Fibroblast of villous mesenchyme (primary cell): Measurements from ENCODE around the gene KIF18B. TPM values are rescaled to one million over a fixed set of nuclear protein-coding genes. Genes with fewer than 3 reads are reported as not detected.

Source experiments
- DNase-seq: peaks from one replicate; pipeline ENCODE4 v3.0.0-alpha.2; 2010; ENCODE audit warnings: low read depth
- H3K4me3 ChIP-seq: 2 replicates; pipeline ENCODE4 v1.5.1; 2011; ENCODE audit warnings: low read depth, mild to moderate bottlenecking, low read length
- total RNA-seq: library from RNA; depleted of rRNA; stranded (reverse); fragments of >200 nt; gene quantifications from 2 replicates; pipeline ENCODE4 v1.2.3, GENCODE V29; 2012
- TF ChIP-seq, protein P1 (sequence below): IDR thresholded peaks from 2 replicates; pipeline ENCODE4 v1.5.1; 2012; ENCODE audit warnings: low read depth, mild to moderate bottlenecking, low read length; ENCODE audit not compliant: insufficient read depth

Gene KIF18B
- total RNA-seq, 1 donor = 5.2 TPM

DNA sequence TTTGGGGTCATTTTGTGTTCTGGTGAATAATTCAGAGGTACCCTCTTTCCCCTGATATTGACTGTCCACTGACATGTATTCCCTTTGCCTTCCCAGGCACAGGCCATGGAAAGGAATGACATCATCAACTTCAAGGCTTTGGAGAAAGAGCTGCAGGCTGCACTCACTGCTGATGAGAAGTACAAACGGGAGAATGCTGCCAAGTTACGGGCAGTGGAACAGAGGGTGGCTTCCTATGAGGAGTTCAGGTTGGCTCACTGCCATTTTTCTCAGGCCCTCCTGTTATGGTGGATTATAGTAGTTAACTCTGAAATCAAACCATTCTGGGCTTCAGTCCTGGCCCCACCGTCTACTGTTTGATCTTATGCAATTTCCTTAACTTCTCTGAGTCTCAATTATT lies 46.7 kb downstream of the KIF18B start:
- DNase-seq = peak; percentile 63
- TF ChIP-seq, protein P1, sequence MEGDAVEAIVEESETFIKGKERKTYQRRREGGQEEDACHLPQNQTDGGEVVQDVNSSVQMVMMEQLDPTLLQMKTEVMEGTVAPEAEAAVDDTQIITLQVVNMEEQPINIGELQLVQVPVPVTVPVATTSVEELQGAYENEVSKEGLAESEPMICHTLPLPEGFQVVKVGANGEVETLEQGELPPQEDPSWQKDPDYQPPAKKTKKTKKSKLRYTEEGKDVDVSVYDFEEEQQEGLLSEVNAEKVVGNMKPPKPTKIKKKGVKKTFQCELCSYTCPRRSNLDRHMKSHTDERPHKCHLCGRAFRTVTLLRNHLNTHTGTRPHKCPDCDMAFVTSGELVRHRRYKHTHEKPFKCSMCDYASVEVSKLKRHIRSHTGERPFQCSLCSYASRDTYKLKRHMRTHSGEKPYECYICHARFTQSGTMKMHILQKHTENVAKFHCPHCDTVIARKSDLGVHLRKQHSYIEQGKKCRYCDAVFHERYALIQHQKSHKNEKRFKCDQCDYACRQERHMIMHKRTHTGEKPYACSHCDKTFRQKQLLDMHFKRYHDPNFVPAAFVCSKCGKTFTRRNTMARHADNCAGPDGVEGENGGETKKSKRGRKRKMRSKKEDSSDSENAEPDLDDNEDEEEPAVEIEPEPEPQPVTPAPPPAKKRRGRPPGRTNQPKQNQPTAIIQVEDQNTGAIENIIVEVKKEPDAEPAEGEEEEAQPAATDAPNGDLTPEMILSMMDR = no peak
- H3K4me3 ChIP-seq = no peak overlapping the region

DNA sequence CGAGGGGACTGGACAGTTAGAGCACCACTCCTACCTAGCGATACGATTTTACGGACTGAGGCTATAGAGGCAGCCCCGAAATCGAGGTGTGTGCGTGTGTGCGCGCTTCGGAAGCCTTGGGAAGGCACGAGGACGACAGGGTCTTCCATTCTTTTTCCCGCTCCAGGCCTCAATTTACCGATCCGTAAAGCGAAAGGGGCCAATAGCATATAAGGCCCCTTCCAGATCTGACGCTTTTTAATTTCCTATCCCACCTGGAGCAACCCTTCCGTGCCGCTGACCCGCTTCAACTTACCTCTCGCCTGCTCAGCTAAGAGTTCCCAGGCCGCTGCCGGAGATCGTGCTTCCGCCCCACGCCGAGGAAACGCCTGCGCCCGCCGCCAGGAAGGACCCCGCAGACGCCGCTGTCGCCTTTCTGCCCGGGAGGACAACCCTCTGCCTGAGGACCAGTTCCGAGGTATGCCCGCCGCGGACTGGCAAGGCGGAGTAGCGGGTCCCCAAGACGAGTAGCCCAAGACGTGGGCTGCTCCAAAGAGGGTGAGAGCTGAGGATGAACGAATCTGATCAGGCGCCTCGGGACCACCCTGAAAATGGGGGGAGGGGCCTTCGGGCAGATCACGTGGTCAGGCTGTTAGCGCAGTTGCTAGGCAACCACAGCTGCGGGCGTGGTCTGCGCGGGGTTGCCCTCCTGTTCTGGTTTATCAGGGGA lies 48.3 kb downstream of the KIF18B start, which contains the start of gene EFTUD2:
EFTUD2 (minus strand) TSS at position 372 of the 709 bp plus-strand sequence. CDS start 4,924 bp downstream, outside the sequence.
- H3K4me3 ChIP-seq = peak within 1 kb of the TSS; percentile 92
- TF ChIP-seq, protein P1 = no peak
- peak; percentile 93 for DNase-seq

DNA sequence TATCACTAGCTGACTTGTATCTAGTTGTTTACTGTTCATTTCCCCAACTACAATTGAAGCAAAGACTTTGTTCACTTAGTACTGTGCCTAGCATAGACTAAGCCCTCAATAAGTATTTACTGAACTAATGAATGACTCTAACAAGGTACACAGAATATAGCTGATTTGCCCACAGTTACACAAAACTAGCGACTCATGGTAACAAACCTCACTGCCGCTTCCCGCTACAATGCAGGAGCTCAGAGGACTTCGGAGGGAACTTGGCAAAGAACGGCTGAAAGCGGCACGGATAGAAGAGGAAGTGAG lies 48.9 kb downstream of the KIF18B start:
- TF ChIP-seq, protein P1 = no peak
- no peak for DNase-seq

DNA sequence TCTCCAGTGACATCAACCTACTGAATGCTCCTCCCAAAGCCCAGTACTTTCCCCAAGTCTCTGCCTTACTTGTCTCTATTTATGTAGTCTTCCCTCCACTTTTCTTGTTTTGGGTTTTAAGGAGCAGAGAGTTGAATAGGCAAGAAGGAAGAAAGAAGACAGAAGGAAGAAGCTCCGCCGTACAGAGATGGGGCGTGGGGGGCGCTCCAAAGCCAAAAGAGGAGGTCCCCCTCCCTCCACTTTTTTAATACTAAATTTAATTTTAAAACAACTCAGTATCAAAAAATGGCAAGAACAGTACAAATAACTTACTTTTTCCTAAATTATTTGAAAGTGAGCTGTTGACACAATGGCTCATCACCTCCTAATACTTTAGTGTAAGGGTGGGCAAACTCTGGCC lies 52.9 kb downstream of the KIF18B start:
- no peak for DNase-seq
- no peak overlapping the region for H3K4me3 ChIP-seq
- TF ChIP-seq, protein P1 = no peak

More for the DNA sequence above, 48.9 kb downstream of the KIF18B start:
- H3K4me3 ChIP-seq = peak overlapping the region; percentile 92

DNA sequence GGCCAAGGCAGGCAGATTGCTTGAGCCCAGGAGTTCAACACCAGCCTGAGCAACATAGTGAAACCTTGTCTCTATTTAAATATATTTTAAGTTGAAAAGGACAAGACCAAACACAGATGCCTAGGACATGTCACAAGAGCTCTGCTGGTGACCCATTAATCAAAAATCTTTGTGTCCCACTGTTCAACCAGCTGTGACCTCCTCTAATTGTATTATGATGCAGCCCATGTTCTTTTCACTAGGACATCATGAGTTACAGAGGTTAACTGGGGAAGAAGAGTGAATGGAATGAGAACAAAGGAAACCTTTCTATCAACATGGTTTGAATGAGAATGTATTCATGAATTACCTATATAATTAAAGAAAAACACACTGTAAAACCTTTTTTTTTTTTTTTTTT lies 55.3 kb downstream of the KIF18B start:
- DNase-seq = no peak

DNA sequence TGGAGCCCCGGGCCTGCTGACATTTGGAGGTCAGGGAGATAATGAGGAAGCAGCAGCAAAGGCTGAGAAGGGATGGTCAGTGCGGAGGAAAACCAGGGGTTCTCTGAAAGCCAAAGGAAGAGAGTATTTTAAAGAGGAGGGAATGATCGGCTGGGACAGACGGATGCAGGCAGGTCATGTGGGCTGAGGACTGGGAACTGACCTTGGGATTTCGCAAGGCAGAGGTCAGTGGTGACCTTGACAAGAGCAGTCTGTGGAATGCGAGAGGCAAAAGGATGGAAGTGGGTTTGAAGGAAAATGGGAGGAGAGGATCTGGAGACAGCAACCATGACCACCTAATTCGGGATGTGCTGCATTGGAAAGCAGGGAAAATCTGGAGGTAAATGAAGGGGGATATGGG lies 58.6 kb downstream of the KIF18B start:
- no peak overlapping the region for H3K4me3 ChIP-seq
- TF ChIP-seq, protein P1 = no peak
- DNase-seq = no peak

More for the DNA sequence above, 55.3 kb downstream of the KIF18B start:
- TF ChIP-seq, protein P1 = no peak
- H3K4me3 ChIP-seq = no peak overlapping the region
